HG03280 (cell line): ENCODE results near the gene ALAD.
A peak's percentile ranks its signal among the peaks of the same experiment; 100 is the strongest.
"Not testable (repeated sequence)": the region's sequence is repeated elsewhere in the genome, so short reads cannot be mapped to it uniquely, and the experiment has no call there.

ENCODE experiments used
- ATAC-seq: cut with Tn5 transposase; IDR thresholded peaks from one replicate; pipeline ENCODE4 v1.9.1; 2021; ENCODE audit warnings: mild to moderate bottlenecking, moderate library complexity; ENCODE audit not compliant: unreplicated experiment

The ALAD gene

DNA sequence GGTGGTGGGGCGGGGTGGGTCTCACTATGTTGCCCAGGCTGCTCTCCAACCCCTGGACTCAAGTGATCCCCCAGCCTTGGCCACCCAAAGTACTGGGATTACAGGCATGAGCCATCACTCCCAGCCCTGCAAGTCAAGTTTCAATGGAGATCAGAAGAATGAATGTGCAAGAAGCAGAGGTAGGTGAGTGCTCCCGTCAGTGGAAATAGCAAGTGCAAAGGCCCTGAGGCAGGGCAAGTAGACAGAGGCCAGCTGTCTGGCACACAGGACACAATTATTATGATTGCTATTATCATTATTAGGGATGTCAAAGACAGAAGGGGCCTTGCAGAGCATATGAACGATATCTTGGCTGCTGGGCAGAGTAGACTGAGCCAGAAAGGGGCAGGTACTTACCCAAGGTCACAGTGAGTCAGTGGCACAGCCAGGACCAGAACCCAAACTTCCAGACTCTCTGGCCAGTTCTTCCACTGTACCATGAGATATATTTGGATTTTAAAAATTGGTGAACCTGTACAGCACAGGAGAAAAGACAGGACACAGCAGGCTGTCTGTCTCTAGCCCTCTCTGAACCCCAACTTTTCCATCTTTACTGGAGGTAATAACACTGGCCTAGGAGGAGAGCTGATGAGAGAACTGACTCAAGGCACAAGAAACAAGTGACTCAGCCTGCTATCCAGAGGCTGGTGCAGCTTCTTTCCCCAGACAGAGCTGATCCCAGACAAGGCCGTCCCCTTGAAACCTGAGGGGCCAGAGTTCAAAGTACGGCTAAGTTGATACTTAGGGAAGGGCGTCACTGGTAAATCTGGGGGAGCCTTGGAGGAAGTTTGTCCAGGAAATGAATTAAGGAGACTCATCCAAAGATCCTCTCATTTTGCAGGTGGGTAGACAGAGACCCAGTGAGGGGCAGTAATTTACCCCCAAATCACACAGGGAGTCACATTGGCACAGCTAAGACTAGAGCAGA is 25.7 kb downstream of the ALAD start:
- ATAC-seq, result no peak

DNA sequence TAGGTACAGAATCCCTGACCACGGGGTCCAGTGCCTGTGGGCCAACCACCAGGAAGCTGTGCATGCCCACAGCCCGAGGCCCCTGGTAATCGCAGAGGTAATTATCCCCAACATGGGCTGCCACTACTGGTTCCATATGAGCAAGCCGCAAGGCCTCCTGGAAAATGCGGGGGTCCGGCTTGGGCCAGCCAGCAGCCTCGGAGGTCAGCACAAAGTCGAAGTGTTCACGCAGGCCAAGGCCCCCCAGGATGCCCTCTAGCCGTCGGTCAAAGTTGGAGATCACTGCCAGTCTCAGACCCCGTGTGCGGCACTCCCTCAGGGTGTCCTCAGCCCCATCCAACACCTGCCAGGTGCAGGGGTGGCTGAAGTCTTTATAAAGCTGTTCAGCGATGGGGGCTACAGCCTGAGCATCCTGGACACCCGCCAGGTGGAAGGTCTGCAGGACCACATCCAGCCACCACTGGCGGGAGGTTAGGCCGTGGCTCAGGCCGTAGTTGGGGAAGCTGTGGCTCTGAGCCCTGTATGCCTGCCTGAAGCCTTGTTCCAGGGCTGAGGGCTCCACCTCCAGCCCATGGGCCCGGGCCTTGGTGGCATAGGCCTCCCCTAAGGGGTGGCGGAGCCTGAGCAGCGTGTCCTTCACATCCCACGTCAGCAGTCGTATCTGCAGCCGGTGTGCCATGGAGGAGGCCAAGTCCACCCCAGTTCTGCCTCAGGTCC is 27.2 kb downstream of the ALAD start:
- ATAC-seq, result no peak

- no peak for ATAC-seq
Measured at GRCh38 chr9:113373256-113373655, 27.8 kb downstream of the ALAD start.

GRCh38 chr9:113372059-113372458 is 29.0 kb downstream of the ALAD start:
- ATAC-seq, result no peak

GRCh38 chr9:113370806-113371325 is 30.2 kb downstream of the ALAD start:
- ATAC-seq, result no peak

DNA sequence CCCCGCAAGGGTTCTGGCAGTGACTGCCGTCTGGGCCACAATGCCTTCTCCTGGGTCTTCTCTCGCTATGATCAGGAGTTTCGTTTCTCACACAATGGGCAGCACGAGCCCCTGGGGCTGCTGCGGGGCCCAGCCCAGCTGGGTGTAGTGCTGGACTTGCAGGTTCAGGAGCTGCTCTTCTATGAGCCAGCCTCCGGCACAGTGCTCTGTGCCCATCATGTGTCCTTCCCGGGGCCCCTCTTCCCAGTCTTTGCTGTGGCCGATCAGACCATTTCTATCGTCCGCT is 31.3 kb downstream of the ALAD start:
- ATAC-seq, result no peak

GRCh38 chr9:113368982-113369854 is 31.9 kb downstream of the ALAD start:
- no peak for ATAC-seq

DNA sequence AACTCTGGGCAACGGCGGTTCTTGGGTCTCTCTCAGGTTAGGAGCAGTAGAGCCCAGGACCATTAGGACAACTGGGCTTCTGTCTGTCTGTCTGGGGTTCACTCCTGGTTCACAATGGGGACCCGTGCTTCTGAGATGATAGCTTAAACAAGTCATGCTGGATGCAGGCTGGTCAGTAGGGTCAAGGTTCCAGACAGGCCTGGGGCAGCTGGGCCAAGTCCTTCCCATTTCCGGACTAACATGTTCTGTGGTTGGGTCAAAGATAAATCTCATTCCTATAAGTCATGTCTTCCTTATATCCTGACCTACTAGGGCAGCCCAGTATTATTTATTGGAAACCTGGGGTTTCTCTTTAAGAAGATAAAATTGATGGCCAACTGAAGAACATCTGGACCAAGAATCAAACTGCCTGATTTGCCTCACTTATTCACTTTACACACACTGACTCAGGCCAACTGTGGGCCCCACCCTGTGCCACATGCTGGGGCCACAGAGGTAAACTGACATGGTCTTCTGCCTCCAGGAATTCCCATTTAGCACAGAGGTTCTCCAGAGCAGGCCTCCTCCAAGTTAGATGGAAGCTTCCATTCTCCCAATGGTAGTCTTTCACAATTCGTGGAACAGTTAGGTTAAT is 32.6 kb downstream of the ALAD start:
- ATAC-seq, result no peak

GRCh38 chr9:113365652-113366051 is 35.4 kb downstream of the ALAD start:
- ATAC-seq, result not testable (repeated sequence)

GRCh38 chr9:113364951-113365350 is 36.1 kb downstream of the ALAD start:
- ATAC-seq, result no peak

DNA sequence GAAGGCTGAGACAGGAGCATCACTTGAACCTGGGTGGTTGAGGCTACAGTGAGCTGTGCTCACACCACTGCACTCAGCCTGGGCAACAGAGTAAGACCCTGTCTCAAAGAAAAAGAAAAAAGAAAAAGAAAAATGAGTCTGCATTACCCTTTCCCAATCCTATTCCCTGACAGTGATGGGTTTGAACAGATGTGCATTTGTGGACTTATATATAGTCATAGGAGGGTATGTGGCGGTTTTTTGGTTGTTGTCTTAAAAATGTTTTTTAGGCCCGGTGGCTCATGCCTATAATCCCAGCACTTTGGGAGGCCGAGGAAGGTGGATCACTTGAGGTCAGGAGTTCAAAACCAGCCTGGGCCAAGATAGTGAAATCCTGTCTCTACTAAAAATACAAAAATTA is 37.7 kb downstream of the ALAD start:
- no peak for ATAC-seq

DNA sequence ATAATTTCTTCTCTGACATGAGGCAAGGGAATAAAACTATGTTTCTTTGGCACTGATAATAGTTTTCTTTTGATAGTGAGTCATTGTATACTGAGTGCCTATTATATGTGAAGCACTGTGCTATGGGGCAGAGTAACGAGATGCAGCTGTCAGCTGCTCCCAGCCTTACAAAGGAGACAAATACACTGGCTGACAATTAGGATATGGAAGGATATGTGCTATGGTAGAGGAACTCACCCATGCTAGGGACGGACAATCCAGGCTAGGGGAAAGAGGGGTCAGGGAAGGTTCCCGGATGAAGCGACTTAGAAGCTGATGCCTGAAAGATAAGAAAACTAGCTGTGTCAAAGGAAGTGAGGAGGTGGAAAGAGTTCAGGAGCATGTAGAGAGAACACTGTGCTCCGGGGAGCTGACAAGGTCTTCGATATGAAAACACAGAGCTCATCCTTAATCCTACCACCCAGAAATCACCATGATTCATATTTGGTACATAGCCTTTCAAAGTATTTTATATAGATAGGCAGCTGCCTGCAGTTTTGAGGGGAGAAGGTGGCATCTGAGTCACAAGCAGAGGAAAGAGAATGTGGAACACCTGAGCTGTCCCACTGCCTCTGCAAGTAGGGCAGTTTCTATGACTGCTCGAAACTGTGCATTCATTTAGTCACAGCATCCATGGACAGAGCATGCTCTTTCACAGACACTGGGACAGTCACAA is 39.6 kb downstream of the ALAD start:
- ATAC-seq, result no peak

GRCh38 chr9:113360242-113360842 is 40.7 kb downstream of the ALAD start:
- no peak for ATAC-seq

- ATAC-seq, result no peak
Measured at GRCh38 chr9:113359385-113359784, 41.7 kb downstream of the ALAD start.

GRCh38 chr9:113356686-113357292 is 44.3 kb downstream of the ALAD start:
- no peak for ATAC-seq

GRCh38 chr9:113355040-113355596 is 46.0 kb downstream of the ALAD start:
- ATAC-seq, result no peak

DNA sequence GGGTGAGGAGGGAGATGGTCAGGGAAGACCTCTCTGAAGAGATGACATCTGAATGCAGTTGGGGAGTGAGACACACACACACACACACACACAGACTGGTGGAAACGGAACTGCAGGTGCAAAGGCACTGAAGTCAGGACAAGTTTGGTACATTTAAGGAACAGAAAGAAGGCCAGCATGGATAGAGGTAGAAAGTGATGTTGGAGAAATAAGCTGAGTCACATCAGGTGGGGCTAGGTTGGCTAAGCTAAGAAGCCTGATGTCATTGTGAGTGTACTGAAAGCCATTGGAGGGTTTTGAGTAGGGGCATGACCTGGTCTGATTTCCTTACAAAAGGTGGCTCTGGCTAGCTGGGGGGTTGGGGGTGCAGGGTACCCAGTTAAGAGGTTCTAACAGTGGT is 48.7 kb downstream of the ALAD start:
- ATAC-seq, result no peak

DNA sequence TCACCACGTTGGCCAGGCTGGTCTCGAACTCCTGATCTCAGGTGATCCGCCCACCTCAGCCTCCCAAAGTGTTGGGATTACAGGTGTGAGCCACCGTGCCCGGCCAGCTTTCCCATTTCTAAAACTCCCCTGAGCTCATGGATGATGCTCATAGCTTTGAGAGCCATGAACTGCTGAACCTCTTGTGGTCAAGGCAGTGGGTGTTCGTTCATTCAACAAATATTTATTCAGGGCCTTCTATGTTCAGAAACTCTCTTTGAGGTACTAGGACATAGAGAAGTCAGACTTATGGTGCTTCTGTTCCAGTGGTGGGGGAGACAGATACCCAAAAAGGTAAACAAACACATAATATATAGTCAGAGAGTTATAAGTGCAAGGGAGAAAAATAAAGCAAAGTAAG is 49.1 kb downstream of the ALAD start:
- no peak for ATAC-seq

- peak; percentile 35 for ATAC-seq
Measured at GRCh38 chr9:113350937-113351336, 50.1 kb downstream of the ALAD start.
